ENCODE measurements around the gene NPLOC4. TPM values are rescaled to one million over a fixed set of nuclear protein-coding genes. Genes with fewer than 3 reads are reported as not detected.

Gene NPLOC4
- total and polyA plus RNA-seq, 4 donors, result 30.1 to 98.0 (median 51.3) TPM

DNA sequence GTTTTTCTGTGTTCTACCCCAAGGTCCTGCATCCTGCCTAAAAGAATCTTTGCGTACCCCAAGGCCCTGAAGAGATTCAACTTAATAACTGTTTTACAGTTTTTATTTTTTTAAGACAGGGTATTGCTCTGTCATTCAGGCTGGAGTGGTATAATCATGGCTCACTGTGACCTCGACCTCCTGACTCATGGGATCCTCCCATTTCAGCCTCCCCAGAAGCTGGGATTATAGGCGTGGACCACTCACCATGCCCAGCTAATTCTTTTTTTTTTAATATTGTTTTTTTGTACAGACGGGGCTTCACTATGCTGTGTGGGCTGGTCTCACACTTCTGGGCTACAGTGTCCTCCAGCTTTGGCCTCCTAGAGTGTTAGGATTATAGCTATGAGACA lies 75.4 kb downstream of the NPLOC4 start:
- H3K9me3 ChIP-seq (ENCODE audit: control insufficient read depth in 4 of 4, insufficient read depth in 3 of 4, low read length in 3 of 4), result no peaks in the 10 kb centered on the region
- no peak overlapping the region for H3K27ac ChIP-seq (ENCODE audit: low read depth in 1 of 2, low read length in 1 of 2)
- H3K27me3 ChIP-seq (ENCODE audit: control insufficient read depth in 3 of 3, insufficient read depth in 3 of 3, low read length in 2 of 3), result no peaks in the 10 kb centered on the region
- H3K36me3 ChIP-seq (ENCODE audit: control insufficient read depth in 4 of 4, insufficient read depth in 4 of 4, low read length in 4 of 4), result peaks cover 9 to 57% (median 37%) of the 10 kb centered on the region in 4 donors
- no peak for TF ChIP-seq CTCF (IDR thresholded peaks at IDR 0.05; ENCODE audit: control extremely low read depth, extremely low read depth)
- no peak overlapping the region for H3K9ac ChIP-seq (ENCODE audit: insufficient read depth in 1 of 2, low read length in 2 of 2)
- 81 to 87% methylated on average over 4 of the region's 4 CpGs for WGBS, 2 donors
- no peak for DNase-seq
- no peak overlapping the region for H3K4me3 ChIP-seq
- H3K4me1 ChIP-seq (ENCODE audit: control insufficient read depth in 5 of 5, insufficient read depth in 5 of 5, low read length in 5 of 5), result peaks cover 0 to 9% (median 8%) of the 10 kb centered on the region in 5 donors
- ATAC-seq (ENCODE audit: insufficient read depth, low FRiP score), result no peak

DNA sequence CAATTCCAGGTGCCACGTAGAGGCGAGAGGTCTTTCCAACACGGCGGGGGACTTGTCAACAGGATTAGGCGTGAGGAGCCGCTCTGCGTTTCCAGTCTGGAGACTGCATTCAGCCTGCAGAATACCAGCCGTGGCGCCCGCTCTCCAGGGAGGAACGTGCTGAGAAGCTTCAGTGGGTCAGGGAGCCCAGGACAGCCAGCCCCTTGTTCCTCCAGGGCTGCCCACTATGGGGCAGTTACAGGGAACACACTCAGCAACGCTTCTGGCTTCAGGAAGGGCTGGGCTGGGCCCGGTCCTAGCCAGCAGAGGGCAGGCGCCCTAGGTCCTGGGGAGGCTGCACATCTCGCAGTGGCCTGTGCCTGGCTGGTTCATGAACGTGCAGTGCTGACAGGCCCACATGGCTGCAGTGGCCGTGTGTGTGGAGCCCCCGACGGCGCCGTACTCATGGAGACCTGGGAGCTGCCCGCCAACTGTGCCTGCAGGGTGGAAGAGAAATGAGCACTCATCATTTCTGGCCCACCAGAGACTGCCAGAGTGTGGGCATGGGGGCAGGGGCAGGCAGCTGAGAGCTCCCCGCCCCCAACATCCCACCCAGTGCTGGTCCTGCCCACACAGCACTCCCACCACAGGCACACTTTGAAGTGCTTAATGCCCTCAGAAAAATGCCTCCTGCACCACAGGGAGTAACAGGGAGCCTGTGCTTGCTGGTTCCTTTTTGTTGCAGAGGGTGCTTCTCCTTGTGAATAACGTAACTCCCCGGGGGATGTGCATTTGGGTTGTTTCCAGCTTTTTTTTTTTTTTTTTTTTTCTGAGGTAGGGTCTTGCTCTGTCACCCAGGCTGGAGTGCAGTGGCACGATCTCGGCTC lies 77.7 kb downstream of the NPLOC4 start:
- H3K27me3 ChIP-seq (ENCODE audit: control insufficient read depth in 3 of 3, insufficient read depth in 3 of 3, low read length in 2 of 3), result no peaks in the 10 kb centered on the region
- H3K9ac ChIP-seq (ENCODE audit: insufficient read depth in 1 of 2, low read length in 2 of 2), result no peak overlapping the region
- ATAC-seq (ENCODE audit: insufficient read depth, low FRiP score), result no peak
- WGBS, 2 donors, result 83 to 85% methylated on average over 27 of the region's 27 CpGs
- no peak overlapping the region for H3K4me3 ChIP-seq
- peaks cover 0 to under 1% (median 0%) of the 10 kb centered on the region in 5 donors for H3K4me1 ChIP-seq (ENCODE audit: control insufficient read depth in 5 of 5, insufficient read depth in 5 of 5, low read length in 5 of 5)
- no peak for TF ChIP-seq CTCF (IDR thresholded peaks at IDR 0.05; ENCODE audit: control extremely low read depth, extremely low read depth)
- no peak overlapping the region for H3K27ac ChIP-seq (ENCODE audit: low read depth in 1 of 2, low read length in 1 of 2)
- peaks cover 0 to 42% (median 24%) of the 10 kb centered on the region in 4 donors for H3K36me3 ChIP-seq (ENCODE audit: control insufficient read depth in 4 of 4, insufficient read depth in 4 of 4, low read length in 4 of 4)
- no peaks in the 10 kb centered on the region for H3K9me3 ChIP-seq (ENCODE audit: control insufficient read depth in 4 of 4, insufficient read depth in 3 of 4, low read length in 3 of 4)
- no peak for DNase-seq

DNA sequence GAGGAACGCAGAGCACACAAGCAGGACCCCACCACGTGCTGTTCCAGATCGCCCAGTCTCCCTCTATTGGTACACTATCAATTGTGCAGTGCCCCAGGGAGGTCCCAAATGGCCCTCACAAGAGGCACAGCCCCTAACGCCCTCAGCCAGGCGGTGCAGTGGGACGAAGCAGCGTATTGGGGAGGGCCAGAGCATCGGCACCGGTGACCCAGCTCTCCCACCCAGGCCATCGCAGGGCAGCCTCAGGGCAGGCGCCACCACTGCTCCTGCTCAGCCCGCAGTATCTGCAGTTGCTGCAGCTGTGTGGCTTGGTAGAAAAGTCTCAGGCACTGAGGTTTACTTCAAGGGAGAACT lies 78.8 kb downstream of the NPLOC4 start:
- H3K27ac ChIP-seq (ENCODE audit: low read depth in 1 of 2, low read length in 1 of 2), result no peak overlapping the region
- peaks cover 0 to 11% (median 0%) of the 10 kb centered on the region in 5 donors for H3K4me1 ChIP-seq (ENCODE audit: control insufficient read depth in 5 of 5, insufficient read depth in 5 of 5, low read length in 5 of 5)
- TF ChIP-seq CTCF (IDR thresholded peaks at IDR 0.05; ENCODE audit: control extremely low read depth, extremely low read depth), result no peak
- peaks cover 0 to 42% (median 16%) of the 10 kb centered on the region in 4 donors for H3K36me3 ChIP-seq (ENCODE audit: control insufficient read depth in 4 of 4, insufficient read depth in 4 of 4, low read length in 4 of 4)
- DNase-seq, result no peak
- H3K27me3 ChIP-seq (ENCODE audit: control insufficient read depth in 3 of 3, insufficient read depth in 3 of 3, low read length in 2 of 3), result no peaks in the 10 kb centered on the region
- no peak for ATAC-seq (ENCODE audit: insufficient read depth, low FRiP score)
- no peaks in the 10 kb centered on the region for H3K9me3 ChIP-seq (ENCODE audit: control insufficient read depth in 4 of 4, insufficient read depth in 3 of 4, low read length in 3 of 4)
- H3K4me3 ChIP-seq, result no peak overlapping the region
- WGBS, 2 donors, result 93 to 94% methylated on average over 12 of the region's 12 CpGs
- H3K9ac ChIP-seq (ENCODE audit: insufficient read depth in 1 of 2, low read length in 2 of 2), result no peak overlapping the region

Measured in lung (tissue), 12 donors.